OCI-LY3 (cell line): Measurements from ENCODE around the gene LPIN2.
"Not testable (repeated sequence)": the region's sequence is repeated elsewhere in the genome, so short reads cannot be mapped to it uniquely, and the experiment has no call there.

ENCODE experiments used
- H2AFZ ChIP-seq: fragments of 200-600, 300-600 bp; shearing (Covaris generic); 2 replicates; pipeline ENCODE4 v1.6.0; 2014; ENCODE audit warnings: antibody characterized with exemption, low read depth, low read length
- H3K27ac ChIP-seq: fragments of 200-600, 300-600 bp; sonication (generic); 2 replicates; pipeline ENCODE4 v1.5.1; 2014; ENCODE audit warnings: mild to moderate bottlenecking, low read length, moderate library complexity, mixed read lengths
- H3K27me3 ChIP-seq: fragments of 200-600, 300-600 bp; sonication (generic); 2 replicates; pipeline ENCODE4 v1.6.1; 2014; ENCODE audit warnings: low read depth, low read length, mixed read lengths
- H3K36me3 ChIP-seq: fragments of 200-600, 300-600 bp; sonication (generic); replicated peaks from 2 replicates; pipeline ENCODE3; 2014; ENCODE audit warnings: low read depth, low read length, mixed read lengths
- H3K4me1 ChIP-seq: fragments of 300-600, 200-600 bp; sonication (generic); 2 replicates; pipeline ENCODE4 v1.6.1; 2014; ENCODE audit warnings: low read length, mixed read lengths
- H3K4me2 ChIP-seq: fragments of 200-600, 300-600 bp; sonication (generic); 2 replicates; pipeline ENCODE4 v1.6.1; 2014; ENCODE audit warnings: low read length, mixed read lengths
- H3K4me3 ChIP-seq: fragments of 300-600, 200-600 bp; sonication (generic); 2 replicates; pipeline ENCODE4 v1.5.1; 2014; ENCODE audit warnings: antibody characterized with exemption, mild to moderate bottlenecking, low read length, moderate library complexity
- H3K79me2 ChIP-seq: fragments of 300-600, 200-600 bp; shearing (Covaris generic); 2 replicates; pipeline ENCODE4 v1.6.1; 2014; ENCODE audit warnings: mild to moderate bottlenecking, low read length, mixed read lengths
- H3K9ac ChIP-seq: fragments of 300-600, 200-600 bp; shearing (Covaris generic); 2 replicates; pipeline ENCODE4 v1.6.0; 2014; ENCODE audit warnings: mild to moderate bottlenecking, low read length, moderate library complexity
- H3K9me3 ChIP-seq: fragments of 200-600, 300-600 bp; shearing (Covaris generic); 2 replicates; pipeline ENCODE4 v1.6.1; 2014; ENCODE audit warnings: low read length, mixed read lengths; ENCODE audit not compliant: insufficient read depth
- H4K20me1 ChIP-seq: fragments of 200-600, 300-600 bp; sonication (generic); 2 replicates; pipeline ENCODE4 v1.6.1; 2016; ENCODE audit warnings: low read length, mixed read lengths; ENCODE audit not compliant: insufficient read depth
- EZH2phosphoT487 ChIP-seq: fragments of 200-600 bp; shearing (Covaris generic); IDR thresholded peaks from 2 replicates; pipeline ENCODE4 v1.6.1; 2018; ENCODE audit warnings: antibody characterized with exemption, mixed run types, low read depth
- TF ChIP-seq, protein P1 (sequence below): fragments of 200-600, 300-600 bp; sonication (generic); IDR thresholded peaks from 2 replicates; pipeline ENCODE4 v1.5.1; 2014; ENCODE audit warnings: antibody characterized with exemption, low read length, low read depth

Gene LPIN2

DNA sequence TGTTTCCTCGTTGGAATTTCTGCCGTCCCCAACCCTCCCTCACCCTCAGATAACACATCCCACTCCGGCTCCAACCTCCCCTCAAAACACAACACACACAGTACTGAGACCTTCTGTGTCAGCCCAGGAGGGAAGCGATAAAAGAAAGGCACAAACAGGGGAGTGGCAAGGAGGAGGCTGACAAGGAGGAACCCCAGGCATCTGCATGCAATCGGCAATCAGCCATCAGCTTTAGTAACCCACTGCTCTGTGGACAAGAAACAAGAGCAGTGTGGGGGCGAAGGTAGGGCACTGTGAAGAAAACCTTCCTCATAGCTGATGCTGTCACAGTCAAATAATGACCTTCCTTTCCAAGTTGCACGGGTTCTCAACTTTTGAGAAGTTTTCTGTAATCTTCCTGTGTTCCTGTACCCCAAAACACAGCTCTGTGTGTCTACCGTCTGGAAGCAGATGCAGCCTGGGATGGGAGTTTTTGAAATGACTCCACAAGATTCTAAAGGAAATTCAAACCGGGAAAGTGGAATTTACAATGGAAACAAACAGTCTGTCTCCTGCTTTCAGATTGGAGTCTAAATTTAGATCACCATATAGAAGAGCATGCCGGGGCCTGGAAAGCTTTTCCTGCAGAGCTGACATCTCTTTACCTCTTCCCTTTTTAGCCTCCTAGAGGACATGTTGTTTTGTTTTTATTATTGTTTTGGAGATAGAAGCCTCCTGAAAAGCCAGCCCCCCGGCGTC, 16.4 kb upstream of the LPIN2 start:
- H3K4me2 ChIP-seq, result no peak overlapping the region
- no peaks in the 10 kb centered on the region for H4K20me1 ChIP-seq
- no peak overlapping the region; the same call in 1 of the 2 replicates for H2AFZ ChIP-seq
- no peak overlapping the region for H3K27ac ChIP-seq
- TF ChIP-seq, protein P1, sequence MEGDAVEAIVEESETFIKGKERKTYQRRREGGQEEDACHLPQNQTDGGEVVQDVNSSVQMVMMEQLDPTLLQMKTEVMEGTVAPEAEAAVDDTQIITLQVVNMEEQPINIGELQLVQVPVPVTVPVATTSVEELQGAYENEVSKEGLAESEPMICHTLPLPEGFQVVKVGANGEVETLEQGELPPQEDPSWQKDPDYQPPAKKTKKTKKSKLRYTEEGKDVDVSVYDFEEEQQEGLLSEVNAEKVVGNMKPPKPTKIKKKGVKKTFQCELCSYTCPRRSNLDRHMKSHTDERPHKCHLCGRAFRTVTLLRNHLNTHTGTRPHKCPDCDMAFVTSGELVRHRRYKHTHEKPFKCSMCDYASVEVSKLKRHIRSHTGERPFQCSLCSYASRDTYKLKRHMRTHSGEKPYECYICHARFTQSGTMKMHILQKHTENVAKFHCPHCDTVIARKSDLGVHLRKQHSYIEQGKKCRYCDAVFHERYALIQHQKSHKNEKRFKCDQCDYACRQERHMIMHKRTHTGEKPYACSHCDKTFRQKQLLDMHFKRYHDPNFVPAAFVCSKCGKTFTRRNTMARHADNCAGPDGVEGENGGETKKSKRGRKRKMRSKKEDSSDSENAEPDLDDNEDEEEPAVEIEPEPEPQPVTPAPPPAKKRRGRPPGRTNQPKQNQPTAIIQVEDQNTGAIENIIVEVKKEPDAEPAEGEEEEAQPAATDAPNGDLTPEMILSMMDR, result no peak
- no peak for TF ChIP-seq EZH2phosphoT487
- H3K79me2 ChIP-seq, result no peaks in the 10 kb centered on the region
- no peak overlapping the region for H3K9ac ChIP-seq
- no peaks in the 10 kb centered on the region for H3K4me1 ChIP-seq
- no peaks in the 10 kb centered on the region for H3K9me3 ChIP-seq
- H3K27me3 ChIP-seq, result no peaks in the 10 kb centered on the region
- no peaks in the 10 kb centered on the region for H3K36me3 ChIP-seq
- H3K4me3 ChIP-seq, result no peak overlapping the region

- H4K20me1 ChIP-seq, H3K36me3 ChIP-seq, H3K27me3 ChIP-seq, H2AFZ ChIP-seq, H3K4me1 ChIP-seq, H3K4me3 ChIP-seq, H3K27ac ChIP-seq, H3K9me3 ChIP-seq, H3K9ac ChIP-seq, H3K79me2 ChIP-seq, H3K4me2 ChIP-seq: not testable (repeated sequence)
Measured at GRCh38 chr18:3028115-3028514, 15.2 kb upstream of the LPIN2 start.

- Histone ChIP-seq H3K9me3 (no peaks in the 10 kb centered on the region), H3K9ac (no peak overlapping the region), H2AFZ (no peak overlapping the region), H4K20me1 (no peaks in the 10 kb centered on the region), H3K27me3 (no peaks in the 10 kb centered on the region), H3K79me2 (no peaks in the 10 kb centered on the region), H3K27ac (no peak overlapping the region), H3K36me3 (no peaks in the 10 kb centered on the region), H3K4me2 (no peak overlapping the region), H3K4me1 (no peaks in the 10 kb centered on the region), H3K4me3 (no peak overlapping the region)
- TF ChIP-seq, protein P1, result no peak
Measured at GRCh38 chr18:3027370-3027891, 14.5 kb upstream of the LPIN2 start.

- Histone ChIP-seq H3K27me3 (no peaks in the 10 kb centered on the region), H3K4me1 (no peaks in the 10 kb centered on the region), H2AFZ (no peak overlapping the region), H3K9me3 (no peaks in the 10 kb centered on the region), H3K36me3 (no peaks in the 10 kb centered on the region), H3K27ac (no peak overlapping the region), H3K4me3 (no peak overlapping the region), H3K9ac (no peak overlapping the region), H3K79me2 (no peaks in the 10 kb centered on the region), H3K4me2 (no peak overlapping the region), H4K20me1 (no peaks in the 10 kb centered on the region)
- TF ChIP-seq EZH2phosphoT487, result no peak
Measured at GRCh38 chr18:3025544-3025943, 12.6 kb upstream of the LPIN2 start.

DNA sequence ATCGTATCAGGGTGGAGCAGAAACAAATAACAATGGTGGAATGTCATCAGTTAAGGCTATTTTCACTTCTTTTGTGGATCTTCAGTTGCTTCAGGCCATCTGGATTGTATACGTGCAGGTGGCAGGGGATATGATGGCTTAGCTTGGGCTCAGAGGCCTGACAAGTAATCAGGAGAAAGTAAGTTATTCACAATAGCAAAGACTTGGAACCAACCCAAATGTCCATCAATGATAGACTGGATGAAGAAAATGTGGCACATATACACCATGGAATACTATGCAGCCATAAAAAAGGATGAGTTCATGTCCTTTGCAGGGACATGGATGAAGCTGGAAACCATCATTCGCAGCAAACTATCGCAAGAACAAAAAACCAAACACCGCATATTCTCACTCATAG, 10.7 kb upstream of the LPIN2 start:
- not testable (repeated sequence) for H3K79me2 ChIP-seq, H4K20me1 ChIP-seq, H3K27me3 ChIP-seq, H3K9ac ChIP-seq, H3K4me3 ChIP-seq, H3K4me2 ChIP-seq, H3K27ac ChIP-seq, H3K4me1 ChIP-seq, H3K36me3 ChIP-seq, H3K9me3 ChIP-seq, H2AFZ ChIP-seq
